Fibroblast of lung (primary cell): Measurements from ENCODE around the gene KLHL29. TPM values are rescaled to one million over a fixed set of nuclear protein-coding genes. Genes with fewer than 3 reads are reported as not detected.
A peak's percentile ranks its signal among the peaks of the same experiment; 100 is the strongest.

ENCODE experiments used
- DNase-seq, 2 donors: peaks; one replicate each; pipeline versions ENCODE4 v3.0.0 to v3.0.0-alpha.2; 2010; ENCODE audit warnings: low read depth in 2 of 2
- H2AFZ ChIP-seq: 2 replicates; pipeline ENCODE4 v1.5.1; 2012; ENCODE audit warnings: low read length, control low read depth, inconsistent platforms
- H3K27ac ChIP-seq: 2 replicates; pipeline ENCODE4 v1.5.1; 2011; ENCODE audit warnings: low read length, control low read depth; ENCODE audit not compliant: insufficient read depth
- H3K27me3 ChIP-seq: 2 replicates; pipeline ENCODE4 v1.5.1; 2011; ENCODE audit warnings: mild to moderate bottlenecking, low read length; ENCODE audit not compliant: control insufficient read depth, insufficient read depth
- H3K36me3 ChIP-seq: 2 replicates; pipeline ENCODE4 v1.5.1; 2011; ENCODE audit warnings: low read length; ENCODE audit not compliant: control insufficient read depth, insufficient read depth
- H3K4me1 ChIP-seq: 2 replicates; pipeline ENCODE4 v1.5.1; 2011; ENCODE audit warnings: low read length; ENCODE audit not compliant: control insufficient read depth, insufficient read depth; ENCODE audit errors: extremely low read depth
- H3K4me2 ChIP-seq: 2 replicates; pipeline ENCODE4 v1.5.1; 2011; ENCODE audit warnings: low read length, control low read depth; ENCODE audit not compliant: insufficient read depth; ENCODE audit errors: extremely low read depth
- H3K4me3 ChIP-seq, 4 experiments: fragments of 200-600 bp in 1 of 4; sonication (generic) in 1 of 4; replicated peaks in 1 of 4; 2 replicates each; pipeline ENCODE4 v1.5.1; 2011 to 2016; ENCODE audit warnings: low read length in 4 of 4, low read depth in 3 of 4, mild to moderate bottlenecking in 3 of 4, control low read depth in 2 of 4, inconsistent platforms in 1 of 4, mixed read lengths in 1 of 4; ENCODE audit not compliant: insufficient read depth in 1 of 4; ENCODE audit errors: control extremely low read depth in 1 of 4
- H3K79me2 ChIP-seq: 2 replicates; pipeline ENCODE4 v1.5.1; 2012; ENCODE audit warnings: mild to moderate bottlenecking, low read length, inconsistent platforms; ENCODE audit not compliant: control insufficient read depth, insufficient read depth
- H3K9ac ChIP-seq: 2 replicates; pipeline ENCODE4 v1.5.1; 2011; ENCODE audit warnings: mild to moderate bottlenecking, low read length, control low read depth; ENCODE audit not compliant: insufficient read depth
- H3K9me3 ChIP-seq: 2 replicates; pipeline ENCODE4 v1.5.1; 2012; ENCODE audit warnings: low read depth, low read length; ENCODE audit not compliant: control insufficient read depth, insufficient read depth
- H4K20me1 ChIP-seq: 2 replicates; pipeline ENCODE4 v1.5.1; 2011; ENCODE audit warnings: low read length; ENCODE audit not compliant: control insufficient read depth, insufficient read depth; ENCODE audit errors: extremely low read depth
- CTCF ChIP-seq, 2 donors: IDR thresholded peaks in 1 of 2; conservative IDR thresholded peaks in 1 of 2; 1 replicate in 1 of 2; 2 replicates in 1 of 2; pipeline ENCODE4 v1.5.1; 2011 to 2012; ENCODE audit warnings: low read length in 2 of 2, control low read depth in 1 of 2, inconsistent platforms in 1 of 2, low read depth in 1 of 2, mild to moderate bottlenecking in 1 of 2
- EZH2 ChIP-seq: IDR thresholded peaks from 2 replicates; pipeline ENCODE4 v1.5.1; 2012; ENCODE audit warnings: low read length, control low read depth, mild to moderate bottlenecking; ENCODE audit errors: missing control alignments
- polyA plus RNA-seq, 2 donors: library from polyadenylated mRNA; depleted of rRNA in 1 of 2; stranded (reverse) in 1 of 2; unstranded in 1 of 2; fragments of >200 nt; gene quantifications; 2 replicates each; pipeline ENCODE4 v1.2.1, GENCODE V29; 2011 to 2012; ENCODE audit warnings: missing spikeins in 1 of 2
- total RNA-seq: library from RNA; depleted of rRNA; stranded (reverse); fragments of >200 nt; gene quantifications from 2 replicates; pipeline ENCODE4 v1.2.1, GENCODE V29; 2014

The KLHL29 gene
- total and polyA plus RNA-seq, 2 donors (not counting 1 experiment from before 2014, with no cell fraction given) = 7.1 to 7.9 TPM

- Histone ChIP-seq H3K9me3 (no peaks in the 10 kb centered on the region), H3K4me1 (no peaks in the 10 kb centered on the region), H3K27ac (no peak overlapping the region), H3K9ac (no peak overlapping the region), H3K4me2 (no peak overlapping the region), H3K79me2 (no peaks in the 10 kb centered on the region), H3K36me3 (no peaks in the 10 kb centered on the region), H2AFZ (no peak overlapping the region), H3K27me3 (no peaks in the 10 kb centered on the region), H3K4me3 (no peak overlapping the region), H4K20me1 (no peaks in the 10 kb centered on the region)
- TF ChIP-seq EZH2 = no peak
- no peak for TF ChIP-seq CTCF (conservative IDR thresholded peaks at IDR 0.05 in 1 of 2, IDR thresholded peaks at IDR 0.05 in 1 of 2; ENCODE audit: low read depth in 1 of 2, low read length in 2 of 2)
- no peak for DNase-seq
Measured at GRCh38 chr2:23495661-23496114, 110.7 kb downstream of the KLHL29 start.

GRCh38 chr2:23496456-23496855 is 111.5 kb downstream of the KLHL29 start:
- TF ChIP-seq EZH2 (no peak), CTCF (conservative IDR thresholded peaks at IDR 0.05 in 1 of 2, IDR thresholded peaks at IDR 0.05 in 1 of 2; ENCODE audit: low read depth in 1 of 2, low read length in 2 of 2) (no peak)
- Histone ChIP-seq H3K4me1 (no peaks in the 10 kb centered on the region), H3K36me3 (no peaks in the 10 kb centered on the region)

GRCh38 chr2:23497063-23497462 is 112.1 kb downstream of the KLHL29 start:
- peak; percentile 19 to 79 for DNase-seq
- TF ChIP-seq CTCF (conservative IDR thresholded peaks at IDR 0.05 in 1 of 2, IDR thresholded peaks at IDR 0.05 in 1 of 2; ENCODE audit: low read depth in 1 of 2, low read length in 2 of 2) (no peak), EZH2 (no peak)
- Histone ChIP-seq H3K36me3 (no peaks in the 10 kb centered on the region), H3K4me3 (no peak overlapping the region), H3K79me2 (no peaks in the 10 kb centered on the region), H4K20me1 (no peaks in the 10 kb centered on the region), H3K27me3 (no peaks in the 10 kb centered on the region), H3K4me2 (no peak overlapping the region), H3K27ac (no peak overlapping the region), H3K9ac (no peak overlapping the region), H3K4me1 (no peaks in the 10 kb centered on the region), H2AFZ (no peak overlapping the region), H3K9me3 (no peaks in the 10 kb centered on the region)

More at GRCh38 chr2:23496456-23496855, 111.5 kb downstream of the KLHL29 start:
- no peak overlapping the region for H3K4me2 ChIP-seq
- H3K27me3 ChIP-seq = no peaks in the 10 kb centered on the region
- H2AFZ ChIP-seq = no peak overlapping the region
- no peak overlapping the region for H3K27ac ChIP-seq
- H3K79me2 ChIP-seq = no peaks in the 10 kb centered on the region
- no peaks in the 10 kb centered on the region for H3K9me3 ChIP-seq
- no peak overlapping the region for H3K9ac ChIP-seq
- DNase-seq = no peak
- H3K4me3 ChIP-seq = no peak overlapping the region
- no peaks in the 10 kb centered on the region for H4K20me1 ChIP-seq
